Kidney (tissue), 14 donors: Measurements from ENCODE around the gene ZNF462. TPM values are rescaled to one million over a fixed set of nuclear protein-coding genes. Genes with fewer than 3 reads are reported as not detected.

Experiments used
- DNase-seq, 5 donors: peaks; one replicate each; pipeline ENCODE4 v3.0.0-alpha.2; 2013 to 2020
- FAIRE-seq: peaks from 2 replicates; lab custom pipeline; 2012; peaks lifted over from hg19 to GRCh38; lab: Jason Lieb, UNC
- H3K27ac ChIP-seq, 2 donors: one replicate each; pipeline ENCODE4 v1.7.0; 2013; ENCODE audit warnings: low read depth in 2 of 2, low read length in 2 of 2, inconsistent platforms in 1 of 2
- H3K27me3 ChIP-seq: one replicate; pipeline ENCODE4 v1.7.1; 2013; ENCODE audit warnings: low read length, inconsistent platforms; ENCODE audit not compliant: control insufficient read depth, insufficient read depth
- H3K36me3 ChIP-seq, 3 donors: one replicate each; pipeline versions ENCODE4 v1.7.0 to v1.7.1; 2013; ENCODE audit warnings: low read length in 3 of 3, control low read depth in 1 of 3, inconsistent platforms in 1 of 3; ENCODE audit not compliant: insufficient read depth in 3 of 3, control insufficient read depth in 2 of 3
- H3K4me1 ChIP-seq, 3 donors: one replicate each; pipeline versions ENCODE4 v1.7.0 to v1.7.1; 2013; ENCODE audit warnings: low read length in 3 of 3, inconsistent platforms in 1 of 3, low read depth in 1 of 3; ENCODE audit not compliant: control insufficient read depth in 2 of 3, insufficient read depth in 2 of 3
- H3K4me3 ChIP-seq, 3 donors: one replicate each; pipeline versions ENCODE4 v1.7.0 to v1.8.1; 2013; ENCODE audit warnings: low read length in 3 of 3, control low read depth in 1 of 3, inconsistent platforms in 1 of 3
- H3K9ac ChIP-seq, 3 donors: one replicate each; pipeline versions ENCODE4 v1.7.0 to v1.7.1; 2013; ENCODE audit warnings: low read length in 3 of 3, control low read depth in 1 of 3, inconsistent platforms in 1 of 3
- H3K9me3 ChIP-seq, 3 donors: one replicate each; pipeline versions ENCODE4 v1.7.0 to v1.7.1; 2013; ENCODE audit warnings: low read length in 3 of 3, control low read depth in 1 of 3, inconsistent platforms in 1 of 3; ENCODE audit not compliant: control insufficient read depth in 2 of 3, insufficient read depth in 1 of 3
- intact Hi-C: fragments of 100-400 bp; cut with DNase I; formaldehyde crosslinking; loops from one replicate; pipeline ENCODE4 v1.11.1; 2022
- polyA plus RNA-seq: library from polyadenylated mRNA; stranded (reverse); fragments of 350-450 nt; fragmentation: Illumina TruSeq; extraction: RNeasy Lipid Tissue Mini Kit (QIAGEN cat#74804); gene quantifications from one replicate; pipeline ENCODE4 v1.2.3, GENCODE V29; 2014; ENCODE audit warnings: low read depth, low replicate concordance; ENCODE audit not compliant: insufficient read depth
- total RNA-seq: library from RNA; stranded (reverse); fragmentation: NEBNext Ultra II Directional; extraction: Animal tissue kit (Norgen Biotek cat#: 25700); gene quantifications from one replicate; pipeline ENCODE4 v1.2.1, GENCODE V29; 2021
- TF ChIP-seq, protein P1 (sequence below): IDR thresholded peaks from 3 replicates; pipeline ENCODE4 v1.5.1; 2012; ENCODE audit warnings: mild to moderate bottlenecking, moderate library complexity, borderline replicate concordance; ENCODE audit not compliant: insufficient read depth; ENCODE audit errors: extremely low read depth
- donor health status: control.
- donor health status: control.
- donor health status: control.
- donor health status: control.
- donor health status: control.
- donor health status: DM: yes; HTN: yes; CAD: no.
- donor health status: Normal renal cell carcinoma (clear cell type).

ZNF462 gene
- total and polyA plus RNA-seq, 2 donors from 2014 or later, result 1.8 to 47.0 TPM

DNA sequence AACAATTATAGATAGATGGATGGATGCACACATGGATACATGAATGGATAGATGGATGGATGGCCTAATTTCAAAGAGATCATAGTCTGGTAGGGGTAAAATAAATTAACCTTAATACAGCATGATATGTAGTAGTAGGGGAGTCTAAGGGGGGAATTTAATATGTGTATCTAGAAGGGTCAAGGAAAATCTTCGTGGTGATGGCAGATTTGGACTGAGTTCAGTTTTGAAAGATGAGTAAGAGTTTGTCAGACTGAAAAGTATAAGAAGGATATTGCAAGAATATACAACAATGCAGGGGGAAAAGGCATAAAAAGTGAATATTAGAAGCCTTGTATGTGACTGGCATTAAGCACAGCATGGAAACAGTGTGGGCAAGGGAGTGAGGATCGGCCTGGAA, 98.7 kb downstream of the ZNF462 start:
- H3K4me3 ChIP-seq, result no peak overlapping the region
- FAIRE-seq (no peak), DNase-seq (no peak)
- H3K27me3 ChIP-seq, result no peaks in the 10 kb centered on the region
- no peaks in the 10 kb centered on the region for H3K9me3 ChIP-seq
- no peak overlapping the region for H3K27ac ChIP-seq
- H3K36me3 ChIP-seq, result peaks cover 0 to 9% (median 3%) of the 10 kb centered on the region in 3 donors
- intact Hi-C loops, result no loop called here
- no peaks in the 10 kb centered on the region for H3K4me1 ChIP-seq
- H3K9ac ChIP-seq, result no peak overlapping the region
- TF ChIP-seq, protein P1, sequence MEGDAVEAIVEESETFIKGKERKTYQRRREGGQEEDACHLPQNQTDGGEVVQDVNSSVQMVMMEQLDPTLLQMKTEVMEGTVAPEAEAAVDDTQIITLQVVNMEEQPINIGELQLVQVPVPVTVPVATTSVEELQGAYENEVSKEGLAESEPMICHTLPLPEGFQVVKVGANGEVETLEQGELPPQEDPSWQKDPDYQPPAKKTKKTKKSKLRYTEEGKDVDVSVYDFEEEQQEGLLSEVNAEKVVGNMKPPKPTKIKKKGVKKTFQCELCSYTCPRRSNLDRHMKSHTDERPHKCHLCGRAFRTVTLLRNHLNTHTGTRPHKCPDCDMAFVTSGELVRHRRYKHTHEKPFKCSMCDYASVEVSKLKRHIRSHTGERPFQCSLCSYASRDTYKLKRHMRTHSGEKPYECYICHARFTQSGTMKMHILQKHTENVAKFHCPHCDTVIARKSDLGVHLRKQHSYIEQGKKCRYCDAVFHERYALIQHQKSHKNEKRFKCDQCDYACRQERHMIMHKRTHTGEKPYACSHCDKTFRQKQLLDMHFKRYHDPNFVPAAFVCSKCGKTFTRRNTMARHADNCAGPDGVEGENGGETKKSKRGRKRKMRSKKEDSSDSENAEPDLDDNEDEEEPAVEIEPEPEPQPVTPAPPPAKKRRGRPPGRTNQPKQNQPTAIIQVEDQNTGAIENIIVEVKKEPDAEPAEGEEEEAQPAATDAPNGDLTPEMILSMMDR, result no peak

DNA sequence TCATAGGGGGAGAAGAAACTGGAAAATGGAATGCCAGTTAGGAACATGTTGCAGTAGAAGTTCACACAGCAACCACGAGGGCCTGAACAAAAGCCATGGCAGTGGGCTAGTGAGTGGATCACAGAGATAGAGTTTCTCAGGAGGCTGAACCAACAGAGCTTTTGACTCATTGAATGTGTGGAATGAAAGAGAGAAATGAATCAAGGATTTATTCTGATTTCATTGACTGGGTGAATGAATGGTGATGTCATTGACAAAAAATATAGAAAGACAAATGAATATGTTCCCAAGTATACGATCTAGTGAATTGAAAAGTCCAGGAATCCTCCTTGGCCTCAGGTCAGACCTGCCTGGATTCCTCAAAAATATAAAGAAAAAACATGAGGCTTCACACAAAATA, 99.2 kb downstream of the ZNF462 start:
- no peak overlapping the region for H3K4me3 ChIP-seq
- H3K27me3 ChIP-seq, result no peaks in the 10 kb centered on the region
- TF ChIP-seq, protein P1, result no peak
- no peak overlapping the region for H3K27ac ChIP-seq
- H3K9me3 ChIP-seq, result no peaks in the 10 kb centered on the region
- peaks cover 0 to 9% (median 3%) of the 10 kb centered on the region in 3 donors for H3K36me3 ChIP-seq
- no peaks in the 10 kb centered on the region for H3K4me1 ChIP-seq
- H3K9ac ChIP-seq, result no peak overlapping the region
- FAIRE-seq (no peak), DNase-seq (no peak)
- intact Hi-C loops, result no loop called here

DNA sequence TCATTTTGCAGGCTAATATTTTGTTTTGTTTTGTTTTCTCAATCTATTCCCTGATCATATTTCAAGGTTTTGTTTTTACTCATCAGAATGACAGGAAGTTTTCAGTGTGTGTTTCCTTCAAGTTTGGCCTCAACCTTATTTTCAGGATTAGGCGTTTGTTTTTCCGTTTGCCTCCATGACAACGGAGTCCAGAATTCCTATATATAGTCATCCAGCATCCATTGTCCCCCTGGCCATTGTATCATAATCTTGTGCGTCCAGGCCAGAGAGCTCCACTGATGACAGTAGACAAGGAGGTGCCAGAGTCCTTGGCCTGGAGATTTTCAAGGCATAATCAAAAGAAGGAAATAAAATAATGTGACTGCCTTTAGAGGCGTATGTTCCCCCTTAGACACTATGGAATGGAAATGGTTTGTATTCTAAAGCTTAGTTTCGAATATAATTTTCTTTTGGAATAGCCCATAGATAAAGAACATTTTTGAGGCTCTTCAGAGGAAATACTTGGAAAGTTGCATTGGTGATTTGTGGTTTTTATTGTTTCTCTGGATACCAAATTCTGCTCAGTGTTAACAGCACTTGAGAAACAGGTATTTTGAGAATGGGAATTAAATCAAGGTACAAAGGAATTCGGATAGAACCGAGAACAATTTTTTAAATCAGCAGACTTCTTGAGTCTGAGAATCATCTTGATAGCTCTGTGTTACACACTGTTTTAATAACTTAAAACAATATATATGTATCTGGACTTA, 99.8 kb downstream of the ZNF462 start:
- Histone ChIP-seq H3K36me3 (peaks cover 0 to 9% (median 3%) of the 10 kb centered on the region in 3 donors), H3K4me3 (no peak overlapping the region), H3K27me3 (no peaks in the 10 kb centered on the region), H3K9ac (no peak overlapping the region), H3K4me1 (no peaks in the 10 kb centered on the region), H3K9me3 (no peaks in the 10 kb centered on the region), H3K27ac (no peak overlapping the region)
- intact Hi-C loops, result no loop called here
- FAIRE-seq, result no peak
- TF ChIP-seq, protein P1, result no peak
- peak in 3 of 5 donors; percentile 25 to 74 (median 25) for DNase-seq

- Histone ChIP-seq H3K27me3 (no peaks in the 10 kb centered on the region), H3K9me3 (no peaks in the 10 kb centered on the region), H3K4me1 (no peaks in the 10 kb centered on the region), H3K9ac (no peak overlapping the region), H3K36me3 (peaks cover 0 to 3% (median under 1%) of the 10 kb centered on the region in 3 donors), H3K27ac (no peak overlapping the region), H3K4me3 (no peak overlapping the region)
- TF ChIP-seq, protein P1, result no peak
- FAIRE-seq (no peak), DNase-seq (no peak)
- intact Hi-C loops, result no loop called here
These were observed 100.7 kb downstream of the ZNF462 start for GRCh38 chr9:106963684-106964083.
